Activated T-cell treated with anti-CD3 and anti-CD28 coated beads, Interleukin-2, amount 50 U/mL, for 4 hours (primary cell): ENCODE data around the gene CFAP77. TPM values are rescaled to one million over a fixed set of nuclear protein-coding genes. Genes with fewer than 3 reads are reported as not detected.

Source experiments
- ATAC-seq, 2 donors: fragments of 200-7000 bp; cut with Tn5 transposase; one replicate each; pipeline ENCODE4 v1.10.0; 2021
- DNase-seq: peaks from one replicate; pipeline ENCODE4 v3.0.0-alpha.2; 2020
- H3K27me3 Mint-ChIP-seq: one replicate; pipeline ENCODE4 v1.8.0; 2021; ENCODE audit warnings: low read depth, mixed read lengths
- H3K36me3 Mint-ChIP-seq: one replicate; pipeline ENCODE4 v1.8.0; 2022; ENCODE audit warnings: mixed read lengths; ENCODE audit not compliant: insufficient read depth
- H3K4me1 Mint-ChIP-seq: one replicate; pipeline ENCODE4 v1.8.0; 2021; ENCODE audit warnings: low read depth, mixed read lengths
- H3K4me3 Mint-ChIP-seq: one replicate; pipeline ENCODE4 v1.8.0; 2021; ENCODE audit warnings: mild to moderate bottlenecking, moderate library complexity, mixed read lengths
- H3K9me3 Mint-ChIP-seq: one replicate; pipeline ENCODE4 v1.8.0; 2021; ENCODE audit warnings: mixed read lengths
- total RNA-seq, 3 donors: library from RNA; stranded (reverse); gene quantifications; one replicate each; pipeline ENCODE4 v1.2.1, GENCODE V29; 2021

The CFAP77 gene
- total RNA-seq, 3 donors from 2014 or later = not detected

GRCh38 chr9:132516911-132517310, 106.9 kb downstream of the CFAP77 start:
- no peak for ATAC-seq
- H3K36me3 Mint-ChIP-seq = no peaks in the 10 kb centered on the region

GRCh38 chr9:132517815-132518550, 108.0 kb downstream of the CFAP77 start:
- Mint-ChIP-seq H3K36me3 (no peaks in the 10 kb centered on the region), H3K4me3 (no peak overlapping the region), H3K9me3 (no peaks in the 10 kb centered on the region), H3K27me3 (peaks cover 16% of the 10 kb centered on the region), H3K4me1 (no peaks in the 10 kb centered on the region)
- DNase-seq = no peak
- ATAC-seq = no peak

More at GRCh38 chr9:132516911-132517310, 106.9 kb downstream of the CFAP77 start:
- H3K9me3 Mint-ChIP-seq = no peaks in the 10 kb centered on the region
- no peaks in the 10 kb centered on the region for H3K4me1 Mint-ChIP-seq
- peaks cover 16% of the 10 kb centered on the region for H3K27me3 Mint-ChIP-seq
- no peak for DNase-seq
- H3K4me3 Mint-ChIP-seq = no peak overlapping the region

GRCh38 chr9:132518626-132519025, 108.6 kb downstream of the CFAP77 start:
- ATAC-seq = no peak
- no peak overlapping the region for H3K4me3 Mint-ChIP-seq
- H3K4me1 Mint-ChIP-seq = no peaks in the 10 kb centered on the region
- H3K36me3 Mint-ChIP-seq = no peaks in the 10 kb centered on the region
- no peak for DNase-seq
- no peaks in the 10 kb centered on the region for H3K9me3 Mint-ChIP-seq
- peaks cover 13% of the 10 kb centered on the region for H3K27me3 Mint-ChIP-seq

GRCh38 chr9:132519033-132519432, 109.0 kb downstream of the CFAP77 start:
- H3K9me3 Mint-ChIP-seq = no peaks in the 10 kb centered on the region
- DNase-seq (no peak), ATAC-seq (no peak)
- no peak overlapping the region for H3K4me3 Mint-ChIP-seq
- H3K27me3 Mint-ChIP-seq = peaks cover 10% of the 10 kb centered on the region
- H3K4me1 Mint-ChIP-seq = no peaks in the 10 kb centered on the region
- no peaks in the 10 kb centered on the region for H3K36me3 Mint-ChIP-seq

- Mint-ChIP-seq H3K27me3 (peaks cover 9% of the 10 kb centered on the region), H3K9me3 (no peaks in the 10 kb centered on the region), H3K4me1 (no peaks in the 10 kb centered on the region), H3K4me3 (no peak overlapping the region), H3K36me3 (no peaks in the 10 kb centered on the region)
- ATAC-seq (no peak), DNase-seq (no peak)
These were observed 110.6 kb downstream of the CFAP77 start for GRCh38 chr9:132520612-132521011.

- Mint-ChIP-seq H3K9me3 (no peaks in the 10 kb centered on the region), H3K4me1 (no peaks in the 10 kb centered on the region), H3K27me3 (peaks cover 4% of the 10 kb centered on the region), H3K4me3 (no peak overlapping the region), H3K36me3 (no peaks in the 10 kb centered on the region)
- ATAC-seq (no peak), DNase-seq (no peak)
These were observed 115.5 kb downstream of the CFAP77 start for GRCh38 chr9:132525308-132526023.

GRCh38 chr9:132531195-132531594, 121.2 kb downstream of the CFAP77 start:
- Mint-ChIP-seq H3K36me3 (peaks cover 2% of the 10 kb centered on the region), H3K4me3 (no peak overlapping the region), H3K9me3 (peaks cover 4% of the 10 kb centered on the region), H3K27me3 (peaks cover 16% of the 10 kb centered on the region), H3K4me1 (no peaks in the 10 kb centered on the region)
- DNase-seq = no peak
- no peak for ATAC-seq

GRCh38 chr9:132531710-132532570, 121.9 kb downstream of the CFAP77 start:
- Mint-ChIP-seq H3K27me3 (peaks cover 16% of the 10 kb centered on the region), H3K36me3 (peaks cover 2% of the 10 kb centered on the region), H3K4me1 (no peaks in the 10 kb centered on the region), H3K9me3 (peaks cover 4% of the 10 kb centered on the region), H3K4me3 (no peak overlapping the region)
- DNase-seq (no peak), ATAC-seq (no peak)

- Mint-ChIP-seq H3K4me3 (no peak overlapping the region), H3K36me3 (peaks cover 2% of the 10 kb centered on the region)
These were observed 124.8 kb downstream of the CFAP77 start for GRCh38 chr9:132534832-132535231.

GRCh38 chr9:132536124-132536523, 126.1 kb downstream of the CFAP77 start:
- Mint-ChIP-seq H3K4me3 (no peak overlapping the region), H3K9me3 (peaks cover 4% of the 10 kb centered on the region), H3K36me3 (peaks cover 2% of the 10 kb centered on the region), H3K4me1 (no peaks in the 10 kb centered on the region), H3K27me3 (peaks cover 11% of the 10 kb centered on the region)
- ATAC-seq = no peak
- no peak for DNase-seq

More at GRCh38 chr9:132534832-132535231, 124.8 kb downstream of the CFAP77 start:
- ATAC-seq = no peak
- Mint-ChIP-seq H3K27me3 (peaks cover 16% of the 10 kb centered on the region), H3K4me1 (no peaks in the 10 kb centered on the region), H3K9me3 (peaks cover 4% of the 10 kb centered on the region)
- DNase-seq = no peak

- peaks cover 4% of the 10 kb centered on the region for H3K27me3 Mint-ChIP-seq
- peaks cover 4% of the 10 kb centered on the region for H3K9me3 Mint-ChIP-seq
These were observed 127.3 kb downstream of the CFAP77 start for GRCh38 chr9:132537352-132537751.

GRCh38 chr9:132538071-132538470, 128.1 kb downstream of the CFAP77 start:
- ATAC-seq = no peak
- Mint-ChIP-seq H3K9me3 (peaks cover 4% of the 10 kb centered on the region), H3K27me3 (no peaks in the 10 kb centered on the region), H3K36me3 (peaks cover 2% of the 10 kb centered on the region), H3K4me3 (no peak overlapping the region), H3K4me1 (no peaks in the 10 kb centered on the region)
- no peak for DNase-seq

More at GRCh38 chr9:132537352-132537751, 127.3 kb downstream of the CFAP77 start:
- ATAC-seq (no peak), DNase-seq (no peak)
- Mint-ChIP-seq H3K36me3 (peaks cover 2% of the 10 kb centered on the region), H3K4me3 (no peak overlapping the region), H3K4me1 (no peaks in the 10 kb centered on the region)

- Mint-ChIP-seq H3K4me1 (no peaks in the 10 kb centered on the region), H3K9me3 (peaks cover 4% of the 10 kb centered on the region), H3K36me3 (peaks cover 2% of the 10 kb centered on the region), H3K27me3 (no peaks in the 10 kb centered on the region), H3K4me3 (no peak overlapping the region)
- no peak for ATAC-seq
- no peak for DNase-seq
These were observed 129.1 kb downstream of the CFAP77 start for GRCh38 chr9:132539096-132539495.

GRCh38 chr9:132541051-132541450, 131.0 kb downstream of the CFAP77 start:
- Mint-ChIP-seq H3K4me3 (no peak overlapping the region), H3K27me3 (peaks cover 12% of the 10 kb centered on the region), H3K9me3 (no peaks in the 10 kb centered on the region), H3K36me3 (no peaks in the 10 kb centered on the region), H3K4me1 (no peaks in the 10 kb centered on the region)
- no peak for ATAC-seq
- no peak for DNase-seq
